Skeletal muscle satellite cell (primary cell): ENCODE results near the gene CCDC141.

Experiments
- H3K27me3 ChIP-seq: 2 replicates; pipeline ENCODE4 v1.7.0; 2013; ENCODE audit warnings: low read length; ENCODE audit not compliant: control insufficient read depth, insufficient read depth
- H3K36me3 ChIP-seq: 2 replicates; pipeline ENCODE4 v1.7.0; 2013; ENCODE audit warnings: mild to moderate bottlenecking, control low read depth, low read length; ENCODE audit not compliant: insufficient read depth
- H3K4me1 ChIP-seq: 2 replicates; pipeline ENCODE4 v1.7.0; 2013; ENCODE audit warnings: low read length; ENCODE audit not compliant: control insufficient read depth, insufficient read depth
- H3K4me2 ChIP-seq: 2 replicates; pipeline ENCODE4 v1.7.0; 2013; ENCODE audit warnings: mild to moderate bottlenecking, low read length
- H3K4me3 ChIP-seq: 2 replicates; pipeline ENCODE4 v1.7.0; 2013; ENCODE audit warnings: low read length
- H3K9ac ChIP-seq: 2 replicates; pipeline ENCODE4 v1.7.0; 2013; ENCODE audit warnings: mild to moderate bottlenecking, low read depth, low read length, moderate library complexity
- H3K9me3 ChIP-seq: replicated peaks from 2 replicates; pipeline ENCODE4 v1.7.0; 2013; ENCODE audit warnings: mild to moderate bottlenecking, control low read depth, low read length

Gene CCDC141

GRCh38 chr2:178882666-178883440 lies 167.1 kb downstream of the CCDC141 start:
- Histone ChIP-seq H3K36me3 (no peaks in the 10 kb centered on the region), H3K27me3 (no peaks in the 10 kb centered on the region), H3K4me3 (peak overlapping the region; percentile 12), H3K4me2 (peak overlapping the region; percentile 53), H3K9me3 (no peaks in the 10 kb centered on the region), H3K9ac (no peak overlapping the region), H3K4me1 (peaks cover 21% of the 10 kb centered on the region)

GRCh38 chr2:178881075-178881474 lies 168.9 kb downstream of the CCDC141 start:
- Histone ChIP-seq H3K27me3 (no peaks in the 10 kb centered on the region), H3K4me3 (no peak overlapping the region), H3K9ac (no peak overlapping the region), H3K36me3 (no peaks in the 10 kb centered on the region), H3K9me3 (no peaks in the 10 kb centered on the region), H3K4me2 (no peak overlapping the region), H3K4me1 (peaks cover 20% of the 10 kb centered on the region)

- no peaks in the 10 kb centered on the region for H3K9me3 ChIP-seq
- no peaks in the 10 kb centered on the region for H3K36me3 ChIP-seq
- H3K27me3 ChIP-seq, result no peaks in the 10 kb centered on the region
- no peak overlapping the region for H3K4me3 ChIP-seq
- no peak overlapping the region for H3K9ac ChIP-seq
- no peak overlapping the region for H3K4me2 ChIP-seq
- peaks cover 15% of the 10 kb centered on the region for H3K4me1 ChIP-seq
Observed at GRCh38 chr2:178880257-178880656, 169.7 kb downstream of the CCDC141 start.

- Histone ChIP-seq H3K27me3 (no peaks in the 10 kb centered on the region), H3K9ac (no peak overlapping the region), H3K4me3 (no peak overlapping the region), H3K4me1 (peaks cover 21% of the 10 kb centered on the region), H3K9me3 (no peaks in the 10 kb centered on the region), H3K36me3 (no peaks in the 10 kb centered on the region), H3K4me2 (no peak overlapping the region)
Observed at GRCh38 chr2:178877874-178878273, 172.1 kb downstream of the CCDC141 start.

GRCh38 chr2:178874529-178875240 lies 175.3 kb downstream of the CCDC141 start:
- no peak overlapping the region for H3K4me2 ChIP-seq
- H3K27me3 ChIP-seq, result no peaks in the 10 kb centered on the region
- no peak overlapping the region for H3K4me3 ChIP-seq
- H3K9me3 ChIP-seq, result no peaks in the 10 kb centered on the region
- H3K4me1 ChIP-seq, result peaks cover 21% of the 10 kb centered on the region
- no peak overlapping the region for H3K9ac ChIP-seq
- no peaks in the 10 kb centered on the region for H3K36me3 ChIP-seq

- Histone ChIP-seq H3K4me1 (peaks cover 21% of the 10 kb centered on the region), H3K9me3 (no peaks in the 10 kb centered on the region), H3K27me3 (no peaks in the 10 kb centered on the region), H3K9ac (no peak overlapping the region), H3K36me3 (no peaks in the 10 kb centered on the region), H3K4me3 (no peak overlapping the region), H3K4me2 (no peak overlapping the region)
Observed at GRCh38 chr2:178873912-178874311, 176.0 kb downstream of the CCDC141 start.

GRCh38 chr2:178871536-178871935 lies 178.4 kb downstream of the CCDC141 start:
- H3K4me2 ChIP-seq, result no peak overlapping the region
- no peaks in the 10 kb centered on the region for H3K36me3 ChIP-seq
- no peaks in the 10 kb centered on the region for H3K27me3 ChIP-seq
- no peak overlapping the region for H3K4me3 ChIP-seq
- H3K9me3 ChIP-seq, result no peaks in the 10 kb centered on the region
- H3K4me1 ChIP-seq, result peaks cover 21% of the 10 kb centered on the region
- H3K9ac ChIP-seq, result no peak overlapping the region

- no peaks in the 10 kb centered on the region for H3K9me3 ChIP-seq
- H3K27me3 ChIP-seq, result no peaks in the 10 kb centered on the region
- no peak overlapping the region for H3K4me3 ChIP-seq
- no peak overlapping the region for H3K9ac ChIP-seq
- no peaks in the 10 kb centered on the region for H3K36me3 ChIP-seq
- peaks cover 22% of the 10 kb centered on the region for H3K4me1 ChIP-seq
- no peak overlapping the region for H3K4me2 ChIP-seq
Observed at GRCh38 chr2:178870703-178871102, 179.2 kb downstream of the CCDC141 start.

- H3K9ac ChIP-seq, result no peak overlapping the region
- no peak overlapping the region for H3K4me2 ChIP-seq
- no peaks in the 10 kb centered on the region for H3K27me3 ChIP-seq
- H3K36me3 ChIP-seq, result no peaks in the 10 kb centered on the region
- H3K4me3 ChIP-seq, result no peak overlapping the region
- peaks cover 37% of the 10 kb centered on the region for H3K4me1 ChIP-seq
- H3K9me3 ChIP-seq, result no peaks in the 10 kb centered on the region
Observed at GRCh38 chr2:178865999-178866398, 183.9 kb downstream of the CCDC141 start.

- H3K27me3 ChIP-seq, result no peaks in the 10 kb centered on the region
- no peaks in the 10 kb centered on the region for H3K36me3 ChIP-seq
- peak overlapping the region; percentile 21 for H3K4me2 ChIP-seq
- no peak overlapping the region for H3K9ac ChIP-seq
- H3K9me3 ChIP-seq, result no peaks in the 10 kb centered on the region
- peaks cover 32% of the 10 kb centered on the region for H3K4me1 ChIP-seq
- peak overlapping the region; percentile 22 for H3K4me3 ChIP-seq
Observed at GRCh38 chr2:178865146-178865936, 184.6 kb downstream of the CCDC141 start.

- peak overlapping the region; percentile 45 for H3K4me3 ChIP-seq
- H3K27me3 ChIP-seq, result no peaks in the 10 kb centered on the region
- H3K4me2 ChIP-seq, result peak overlapping the region; percentile 63
- H3K9ac ChIP-seq, result peak overlapping the region; percentile 49
- no peaks in the 10 kb centered on the region for H3K36me3 ChIP-seq
- no peaks in the 10 kb centered on the region for H3K9me3 ChIP-seq
- peaks cover 39% of the 10 kb centered on the region for H3K4me1 ChIP-seq
Observed at GRCh38 chr2:178863856-178864620, 185.9 kb downstream of the CCDC141 start.
